Left lung (tissue), 10 donors: ENCODE results near the gene BAIAP2. TPM values are rescaled to one million over a fixed set of nuclear protein-coding genes. Genes with fewer than 3 reads are reported as not detected.
"Not testable (repeated sequence)": the region's sequence is repeated elsewhere in the genome, so short reads cannot be mapped to it uniquely, and the experiment has no call there.

Source experiments
- ATAC-seq: fragments of 200-7000 bp; cut with Tn5 transposase; one replicate; pipeline ENCODE4 v1.9.1; 2020; ENCODE audit warnings: moderate library complexity
- DNase-seq, 4 donors: peaks; one replicate each; pipeline ENCODE4 v3.0.0-alpha.2; 2013 to 2020
- H3K27ac ChIP-seq, 2 donors: fragments of 200-600 bp; sonication (generic) in 1 of 2; one replicate each; pipeline versions ENCODE4 v1.5.0 to v1.8.0; 2020 to 2021
- H3K27me3 ChIP-seq, 2 donors: fragments of 200-600 bp; sonication (generic) in 1 of 2; one replicate each; pipeline versions ENCODE4 v1.5.0 to v1.8.0; 2020 to 2021
- H3K36me3 ChIP-seq, 2 donors: fragments of 200-600 bp; sonication (generic) in 1 of 2; one replicate each; pipeline versions ENCODE4 v1.5.0 to v1.8.0; 2020 to 2021
- H3K4me1 ChIP-seq, 2 donors: fragments of 200-600 bp; one replicate each; pipeline ENCODE4 v1.8.0; 2021
- H3K4me3 ChIP-seq, 2 donors: fragments of 200-600 bp; sonication (generic) in 1 of 2; one replicate each; pipeline versions ENCODE4 v1.5.0 to v1.8.0; 2020 to 2021; ENCODE audit warnings: mild to moderate bottlenecking in 1 of 2
- H3K9me3 ChIP-seq, 2 donors: fragments of 200-600 bp; sonication (generic) in 1 of 2; one replicate each; pipeline versions ENCODE4 v1.5.0 to v1.8.0; 2020 to 2021
- intact Hi-C, 2 donors: fragments of 100-400 bp; cut with DNase I; formaldehyde crosslinking; loops; one replicate each; pipeline versions ENCODE4 v1.11.2 to v1.14.2; 2022
- polyA plus RNA-seq, 6 donors: library from polyadenylated mRNA; unstranded; fragments of 120-200 nt; gene quantifications; one replicate each; pipeline ENCODE4 v1.2.1, GENCODE V29; 2013; ENCODE audit not compliant: insufficient read length in 6 of 6
- total RNA-seq, 2 donors: library from RNA; stranded (reverse); fragmentation: NEBNext Ultra II Directional; extraction: Animal tissue kit (Norgen Biotek cat#: 25700); gene quantifications; one replicate each; pipeline ENCODE4 v1.2.1, GENCODE V29; 2021
- TF ChIP-seq, protein P1 (sequence below), 2 donors: fragments of 200-600 bp; sonication (generic) in 1 of 2; IDR thresholded peaks; one replicate each; pipeline versions ENCODE4 v1.5.0 to v1.8.0; 2021; ENCODE audit warnings: antibody characterized with exemption in 2 of 2
- donor health status: DM: no; HTN: yes; CAD: no.
- donor health status: DM: no; HTN: no; CAD: no.

Gene BAIAP2
- total and polyA plus RNA-seq, 8 donors, result 40.9 to 135 (median 52.6) TPM

DNA sequence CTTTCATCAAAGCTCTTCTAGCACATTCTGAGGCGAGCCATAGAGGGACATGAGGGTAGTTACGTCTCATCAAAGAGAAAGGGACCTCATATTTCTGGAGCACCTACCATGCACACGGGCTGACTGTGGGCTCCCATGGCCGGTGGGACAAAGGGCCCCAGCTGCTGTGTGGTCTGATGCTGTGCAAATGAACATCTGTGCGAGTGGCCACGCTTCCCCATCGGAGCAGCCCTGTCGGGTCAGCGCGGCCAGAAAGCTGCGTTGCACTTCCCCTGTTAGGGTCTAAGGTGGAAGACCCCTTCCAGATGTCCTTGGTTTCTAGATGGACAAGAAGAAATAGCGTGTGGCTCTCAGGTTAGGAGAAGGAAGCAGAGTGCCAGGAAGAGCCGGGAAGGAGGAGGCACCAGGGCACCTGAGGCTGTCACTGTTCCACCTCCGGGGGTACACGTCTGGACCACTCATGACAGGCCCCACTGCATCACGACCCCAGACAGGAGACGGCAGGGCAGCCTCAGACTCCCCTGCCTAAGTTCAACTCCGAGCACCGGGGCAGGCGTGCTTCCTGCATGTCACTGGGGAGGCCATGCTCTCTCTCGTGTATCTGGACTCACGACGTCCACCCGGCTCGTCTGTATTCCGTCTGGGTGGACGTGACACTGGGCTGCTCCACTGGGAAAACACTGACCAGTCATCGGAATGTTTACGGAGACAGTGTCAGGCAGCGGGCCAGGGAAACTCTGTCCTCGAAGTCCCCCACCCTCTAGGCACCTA is 8.5 kb upstream of the BAIAP2 start:
- ATAC-seq, result no peak
- H3K27me3 ChIP-seq, result peaks cover 0 to 29% of the 10 kb centered on the region in 2 donors
- H3K9me3 ChIP-seq, result no peaks in the 10 kb centered on the region
- intact Hi-C loops, result no loop called here
- H3K36me3 ChIP-seq, result no peaks in the 10 kb centered on the region
- TF ChIP-seq, protein P1, sequence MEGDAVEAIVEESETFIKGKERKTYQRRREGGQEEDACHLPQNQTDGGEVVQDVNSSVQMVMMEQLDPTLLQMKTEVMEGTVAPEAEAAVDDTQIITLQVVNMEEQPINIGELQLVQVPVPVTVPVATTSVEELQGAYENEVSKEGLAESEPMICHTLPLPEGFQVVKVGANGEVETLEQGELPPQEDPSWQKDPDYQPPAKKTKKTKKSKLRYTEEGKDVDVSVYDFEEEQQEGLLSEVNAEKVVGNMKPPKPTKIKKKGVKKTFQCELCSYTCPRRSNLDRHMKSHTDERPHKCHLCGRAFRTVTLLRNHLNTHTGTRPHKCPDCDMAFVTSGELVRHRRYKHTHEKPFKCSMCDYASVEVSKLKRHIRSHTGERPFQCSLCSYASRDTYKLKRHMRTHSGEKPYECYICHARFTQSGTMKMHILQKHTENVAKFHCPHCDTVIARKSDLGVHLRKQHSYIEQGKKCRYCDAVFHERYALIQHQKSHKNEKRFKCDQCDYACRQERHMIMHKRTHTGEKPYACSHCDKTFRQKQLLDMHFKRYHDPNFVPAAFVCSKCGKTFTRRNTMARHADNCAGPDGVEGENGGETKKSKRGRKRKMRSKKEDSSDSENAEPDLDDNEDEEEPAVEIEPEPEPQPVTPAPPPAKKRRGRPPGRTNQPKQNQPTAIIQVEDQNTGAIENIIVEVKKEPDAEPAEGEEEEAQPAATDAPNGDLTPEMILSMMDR (IDR thresholded peaks at IDR 0.05), result no peak
- DNase-seq, result peak in 1 of 4 donors; percentile 60
- no peak overlapping the region for H3K27ac ChIP-seq
- H3K4me3 ChIP-seq, result no peak overlapping the region
- H3K4me1 ChIP-seq, result peaks cover 8 to 51% of the 10 kb centered on the region in 2 donors

DNA sequence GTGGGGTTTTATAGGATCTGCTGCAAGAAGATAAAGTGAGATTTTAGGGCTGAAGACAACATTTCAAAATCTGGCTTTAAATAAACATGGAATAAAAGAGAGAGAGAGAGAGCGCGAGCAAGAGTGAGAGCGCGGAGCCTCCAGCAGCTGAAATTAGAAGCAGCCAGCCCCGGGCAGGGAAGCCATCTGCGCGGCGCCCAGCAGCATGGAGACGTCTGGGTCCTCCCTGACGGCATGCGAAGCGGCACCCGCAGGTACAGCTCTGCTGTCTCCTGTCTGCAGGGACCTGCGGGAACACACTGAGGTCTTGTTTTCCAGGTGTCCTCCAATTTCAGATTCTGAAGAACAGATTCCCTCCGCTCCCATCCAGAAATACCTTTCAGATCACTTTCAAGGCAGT is 7.9 kb upstream of the BAIAP2 start:
- peaks cover 6 to 54% of the 10 kb centered on the region in 2 donors for H3K4me1 ChIP-seq
- intact Hi-C loops, result no loop called here
- no peak for ATAC-seq
- DNase-seq, result peak in 1 of 4 donors; percentile 70
- no peak overlapping the region for H3K4me3 ChIP-seq
- peaks cover 0 to 29% of the 10 kb centered on the region in 2 donors for H3K27me3 ChIP-seq
- H3K36me3 ChIP-seq, result no peaks in the 10 kb centered on the region
- no peaks in the 10 kb centered on the region for H3K9me3 ChIP-seq
- H3K27ac ChIP-seq, result no peak overlapping the region
- TF ChIP-seq, protein P1 (IDR thresholded peaks at IDR 0.05), result no peak

DNA sequence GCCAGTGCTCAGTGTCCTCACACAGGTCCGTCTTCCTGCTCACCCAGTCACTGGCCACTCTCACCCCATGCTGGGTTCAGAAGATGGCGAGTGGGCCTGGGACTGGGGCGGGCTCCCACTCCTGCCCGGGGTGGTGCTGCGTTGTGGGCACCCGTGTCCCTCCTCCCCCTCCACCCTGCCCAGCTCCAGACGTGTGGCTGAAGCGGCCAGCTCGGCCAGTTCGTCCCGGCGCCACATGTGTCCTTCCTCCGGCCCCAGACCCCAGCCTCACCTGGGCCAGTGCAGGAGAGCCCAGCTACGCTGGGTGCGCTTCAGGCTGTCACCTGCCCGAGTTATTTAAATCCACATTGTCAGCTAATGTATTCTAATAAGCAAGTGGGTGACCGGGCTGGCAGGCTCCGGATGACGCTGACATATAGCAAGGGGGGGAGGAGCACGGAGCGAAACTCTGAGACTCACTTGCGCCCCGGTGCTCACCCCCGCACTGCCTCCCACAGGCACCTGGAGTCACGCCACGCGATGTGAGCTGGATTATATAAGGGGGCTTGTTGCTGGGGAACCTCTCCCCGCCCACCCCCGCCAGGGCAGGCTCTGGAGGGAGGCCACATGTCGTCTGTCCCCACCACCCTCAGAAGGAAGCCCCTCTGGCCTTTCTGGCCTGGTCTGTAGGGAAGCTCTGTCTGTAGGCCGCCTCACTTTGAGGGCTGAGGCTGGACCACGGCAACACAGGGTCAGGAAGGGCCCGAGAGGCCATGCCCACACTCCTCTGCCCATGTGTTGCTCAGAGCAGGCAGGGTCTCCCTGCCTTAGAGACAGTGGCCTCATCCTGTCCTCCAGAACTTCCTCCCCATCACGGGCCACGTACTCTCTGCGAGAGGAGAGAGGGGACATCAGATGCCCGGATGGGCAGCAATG is 7.1 kb upstream of the BAIAP2 start:
- TF ChIP-seq, protein P1 (IDR thresholded peaks at IDR 0.05), result no peak
- H3K4me3 ChIP-seq, result no peak overlapping the region
- no peaks in the 10 kb centered on the region for H3K9me3 ChIP-seq
- DNase-seq (peak in 1 of 4 donors; percentile 69), ATAC-seq (no peak)
- H3K27ac ChIP-seq, result no peak overlapping the region
- peaks cover 10 to 62% of the 10 kb centered on the region in 2 donors for H3K4me1 ChIP-seq
- peaks cover 0 to 4% of the 10 kb centered on the region in 2 donors for H3K36me3 ChIP-seq
- H3K27me3 ChIP-seq, result peaks cover 0 to 29% of the 10 kb centered on the region in 2 donors
- intact Hi-C loops, result no loop called here

DNA sequence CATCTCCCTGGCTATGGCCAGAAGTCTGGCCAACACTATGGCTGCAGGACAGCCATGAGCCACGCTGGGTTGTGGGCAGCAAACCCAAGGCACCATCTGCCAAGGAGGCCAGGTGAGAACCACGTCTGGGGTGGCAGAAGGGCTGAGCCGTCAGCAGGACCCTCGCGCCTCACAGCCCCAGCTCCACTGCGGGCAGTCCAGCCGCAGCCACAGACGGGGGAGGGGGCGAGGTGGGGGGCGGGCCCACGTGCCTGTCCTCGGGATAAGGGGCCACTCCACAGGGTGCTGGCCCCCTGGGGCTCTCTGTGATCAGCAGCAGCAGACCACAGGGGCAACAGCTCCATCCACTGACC is 6.5 kb upstream of the BAIAP2 start:
- TF ChIP-seq, protein P1 (IDR thresholded peaks at IDR 0.05), result no peak
- Histone ChIP-seq H3K36me3 (peaks cover 0 to 4% of the 10 kb centered on the region in 2 donors), H3K27me3 (peaks cover 0 to 29% of the 10 kb centered on the region in 2 donors), H3K9me3 (no peaks in the 10 kb centered on the region), H3K4me3 (no peak overlapping the region), H3K4me1 (peaks cover 16 to 65% of the 10 kb centered on the region in 2 donors), H3K27ac (no peak overlapping the region)
- intact Hi-C loops, result no loop called here
- no peak for ATAC-seq
- DNase-seq, result peak in 1 of 4 donors; percentile 64

DNA sequence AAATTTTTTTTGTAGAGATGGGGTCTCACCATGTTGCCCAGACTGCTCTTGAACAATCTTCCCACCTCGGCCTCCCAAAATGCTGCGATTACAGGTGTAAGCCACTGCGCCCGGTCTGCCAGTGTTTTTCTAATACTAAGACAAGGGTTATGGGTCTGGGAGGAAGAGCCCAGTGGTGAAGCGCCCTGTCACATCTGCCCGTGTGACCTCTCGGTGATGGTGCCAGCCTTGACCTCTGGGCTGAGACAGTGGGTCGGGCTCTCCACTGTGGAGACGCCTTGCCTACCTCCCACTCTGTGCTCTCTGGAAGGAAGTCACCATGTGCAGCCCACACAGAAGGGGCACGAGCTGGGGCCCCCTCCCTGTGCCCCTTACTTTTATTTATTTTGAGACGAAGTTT is 5.1 kb upstream of the BAIAP2 start:
- intact Hi-C loops, result no loop called here

DNA sequence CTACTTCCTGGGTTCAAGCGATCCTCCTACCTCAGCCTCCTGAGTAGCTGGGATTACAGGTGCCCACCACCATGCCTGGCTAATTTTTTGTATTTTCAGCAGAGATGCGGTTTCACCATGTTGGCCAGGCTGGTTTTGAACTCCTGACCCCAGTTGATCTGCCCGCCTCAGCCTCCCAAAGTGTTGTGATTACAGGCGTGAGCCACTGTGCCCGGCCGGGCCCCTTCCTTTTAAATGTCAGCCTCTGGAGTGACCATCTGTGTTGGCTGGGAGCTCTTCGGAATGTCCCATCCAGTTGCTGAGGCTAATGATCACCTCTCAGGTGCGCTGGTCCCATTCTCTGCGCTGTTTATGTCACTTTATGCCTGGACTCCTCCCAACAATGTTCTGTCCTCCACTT is 4.6 kb upstream of the BAIAP2 start:
- H3K9me3 ChIP-seq, ATAC-seq, intact Hi-C loops, H3K36me3 ChIP-seq, H3K27ac ChIP-seq: not testable (repeated sequence)
- peaks cover 16 to 59% of the 10 kb centered on the region in 2 donors for H3K4me1 ChIP-seq
- H3K27me3 ChIP-seq, result peaks cover 0 to 29% of the 10 kb centered on the region in 2 donors
- DNase-seq, result peak in 1 of 4 donors; percentile 42
- peak overlapping the region in 1 of 2 donors; percentile 62 for H3K4me3 ChIP-seq

More for the DNA sequence above, 5.1 kb upstream of the BAIAP2 start:
- TF ChIP-seq, protein P1 (IDR thresholded peaks at IDR 0.05), result no peak
- no peaks in the 10 kb centered on the region for H3K9me3 ChIP-seq
- no peak overlapping the region for H3K4me3 ChIP-seq
- H3K4me1 ChIP-seq, result peaks cover 16 to 59% of the 10 kb centered on the region in 2 donors
- ATAC-seq, result no peak
- H3K27me3 ChIP-seq, result peaks cover 0 to 29% of the 10 kb centered on the region in 2 donors
- peaks cover 0 to 4% of the 10 kb centered on the region in 2 donors for H3K36me3 ChIP-seq
- peak in 1 of 4 donors; percentile 55 for DNase-seq
- H3K27ac ChIP-seq, result no peak overlapping the region
